HepG2 (cell line): ENCODE results near the gene USE1. TPM values are rescaled to one million over a fixed set of nuclear protein-coding genes. Genes with fewer than 3 reads are reported as not detected.

Experiments
- ATF1 ChIP-seq: IDR thresholded peaks from 2 replicates; pipeline ENCODE4 v1.6.1; 2016; ENCODE audit warnings: mild to moderate bottlenecking, control low read depth
- CBX1 ChIP-seq: IDR thresholded peaks from one replicate; pipeline ENCODE4 v1.6.1; 2016; ENCODE audit warnings: antibody characterized with exemption, low read depth
- CTCF ChIP-seq: sonication (generic); formaldehyde crosslinking; IDR thresholded peaks from 2 replicates; pipeline ENCODE4 v1.5.0; 2020; ENCODE audit warnings: mild to moderate bottlenecking, missing genetic modification reagents, moderate library complexity
- DRAP1 ChIP-seq: IDR thresholded peaks from 2 replicates; pipeline ENCODE4 v1.6.1; 2016; ENCODE audit warnings: missing genetic modification reagents, missing compliant biosample characterization
- EED ChIP-seq: sonication (generic); formaldehyde crosslinking; IDR thresholded peaks from 2 replicates; pipeline ENCODE4 v1.5.0; 2020; ENCODE audit warnings: mild to moderate bottlenecking, missing genetic modification reagents
- ERF ChIP-seq: IDR thresholded peaks from 2 replicates; pipeline ENCODE4 v1.6.1; 2018; ENCODE audit warnings: missing biosample characterization, missing genetic modification reagents
- ETV6 ChIP-seq: sonication (generic); formaldehyde crosslinking; conservative IDR thresholded peaks from 2 replicates; pipeline ENCODE4 v1.4.0; 2020; ENCODE audit warnings: missing genetic modification reagents
- HCFC1 ChIP-seq: fragments of 150-350 bp; IDR thresholded peaks from 2 replicates; pipeline ENCODE4 v1.6.1; 2014; ENCODE audit warnings: low read depth, low read length
- MATR3 ChIP-seq: sonication (generic); formaldehyde crosslinking; IDR thresholded peaks from 2 replicates; pipeline ENCODE4 v1.4.0; 2020; ENCODE audit warnings: missing genetic modification reagents
- SALL2 ChIP-seq: sonication (generic); formaldehyde crosslinking; IDR thresholded peaks from 2 replicates; pipeline ENCODE4 v1.8.1; 2023; ENCODE audit warnings: mild to moderate bottlenecking, missing genetic modification reagents, inconsistent platforms
- SCMH1 ChIP-seq: sonication (generic); formaldehyde crosslinking; IDR thresholded peaks from 2 replicates; pipeline ENCODE4 v1.9.0; 2021; ENCODE audit warnings: missing genetic modification reagents, mild to moderate bottlenecking, borderline replicate concordance
- UBTF ChIP-seq: sonication (generic); formaldehyde crosslinking; IDR thresholded peaks from 2 replicates; pipeline ENCODE4 v1.4.0; 2020; ENCODE audit warnings: mild to moderate bottlenecking, missing genetic modification reagents
- ZFAT ChIP-seq: sonication (generic); formaldehyde crosslinking; conservative IDR thresholded peaks from 2 replicates; pipeline ENCODE4 v1.8.1; 2023; ENCODE audit warnings: missing genetic modification reagents, inconsistent platforms
- ZFP62 ChIP-seq: sonication (generic); formaldehyde crosslinking; IDR thresholded peaks from 2 replicates; pipeline ENCODE4 v1.4.0; 2020; ENCODE audit warnings: missing genetic modification reagents
- ZNF407 ChIP-seq: sonication (generic); formaldehyde crosslinking; IDR thresholded peaks from one replicate; pipeline ENCODE4 v1.5.1; 2020; ENCODE audit warnings: mild to moderate bottlenecking, missing genetic modification reagents; ENCODE audit errors: not compliant biosample characterization
- ZNF678 ChIP-seq: sonication (generic); formaldehyde crosslinking; IDR thresholded peaks from 2 replicates; pipeline ENCODE4 v1.4.0; 2020; ENCODE audit warnings: mild to moderate bottlenecking, missing genetic modification reagents
- ZNF703 ChIP-seq: sonication (generic); formaldehyde crosslinking; IDR thresholded peaks from 2 replicates; pipeline ENCODE4 v1.5.1; 2020; ENCODE audit warnings: missing genetic modification reagents, mild to moderate bottlenecking, moderate library complexity, borderline replicate concordance
- polyA plus RNA-seq, 8 experiments: library from polyadenylated mRNA; depleted of rRNA in 3 of 8; stranded (reverse) in 7 of 8; unstranded in 1 of 8; fragments of >200 nt; fragmentation: Illumina TruSeq in 4 of 8; extraction: Trizol in 4 of 8; gene quantifications; 2 replicates each; pipeline versions ENCODE4 v1.2.1 to v1.2.3, GENCODE V29; 2011 to 2016; ENCODE audit warnings: low read depth in 4 of 8, missing spikeins in 1 of 8, mixed read lengths in 1 of 8; ENCODE audit not compliant: insufficient read depth in 1 of 8
- total RNA-seq, 5 experiments: library from RNA; depleted of rRNA; stranded (reverse); fragments of >200 nt; fragmentation: Illumina TruSeq; extraction: Trizol; gene quantifications; 2 replicates each; pipeline ENCODE4 v1.2.3, GENCODE V29; 2016; ENCODE audit warnings: low read depth in 1 of 5

Gene USE1
- total and polyA plus RNA-seq, 2 of the 13 experiments (the other 11 are each of a cell fraction or from before 2014, with no cell fraction given) = 9.9 to 17.6 TPM

GRCh38 chr19:17260842-17261325, 45.7 kb downstream of the USE1 start (continued):
- TF ChIP-seq DRAP1 (no peak), ERF (CRISPR knock-in tag) (peak; percentile 56; the same call in 1 of the 2 replicates), ATF1 (CRISPR knock-in tag) (no peak), MATR3 (no peak), ZNF703 (CRISPR knock-in tag) (no peak), HCFC1 (no peak), UBTF (CRISPR knock-in tag) (peak; percentile 42), CBX1 (no peak), SALL2 (CRISPR knock-in tag) (no peak), CTCF (peak; percentile 94), ZFAT (CRISPR knock-in tag) (no peak), SCMH1 (CRISPR knock-in tag) (no peak), ZNF678 (no peak), ZNF407 (CRISPR knock-in tag) (no peak), EED (CRISPR knock-in tag) (no peak), ZFP62 (no peak), ETV6 (CRISPR knock-in tag) (no peak)
